H9 (cell line): ENCODE results near the gene NTRK2. TPM values are rescaled to one million over a fixed set of nuclear protein-coding genes. Genes with fewer than 3 reads are reported as not detected.

Experiments
- DNase-seq: peaks from one replicate; pipeline ENCODE4 v3.0.0-alpha.2; 2017
- H2AFZ ChIP-seq: one replicate; pipeline ENCODE4 v1.6.1; 2013; ENCODE audit warnings: mild to moderate bottlenecking, low read length, control low read depth, moderate library complexity
- H2AK5ac ChIP-seq: 2 replicates; pipeline ENCODE4 v1.6.1; 2013; ENCODE audit warnings: low read length, control low read depth, mixed read lengths; ENCODE audit not compliant: insufficient read length
- H2BK120ac ChIP-seq: one replicate; pipeline ENCODE4 v1.6.1; 2013; ENCODE audit warnings: low read depth, mild to moderate bottlenecking, low read length, control low read depth, inconsistent platforms; ENCODE audit not compliant: poor library complexity, severe bottlenecking
- H2BK12ac ChIP-seq: 2 replicates; pipeline ENCODE4 v1.6.1; 2013; ENCODE audit warnings: low read length, control low read depth, mixed read lengths, low read depth; ENCODE audit not compliant: insufficient read length
- H2BK15ac ChIP-seq: 2 replicates; pipeline ENCODE4 v1.6.1; 2013; ENCODE audit warnings: low read depth, low read length, control low read depth
- H2BK20ac ChIP-seq: one replicate; pipeline ENCODE4 v1.6.1; 2013; ENCODE audit warnings: low read depth, mild to moderate bottlenecking, low read length, control low read depth, inconsistent platforms; ENCODE audit not compliant: poor library complexity, severe bottlenecking
- H2BK5ac ChIP-seq: 2 replicates; pipeline ENCODE4 v1.6.1; 2013; ENCODE audit warnings: low read length, control low read depth, mixed read lengths; ENCODE audit not compliant: insufficient read length
- H3K14ac ChIP-seq: 2 replicates; pipeline ENCODE4 v1.6.1; 2013; ENCODE audit warnings: low read length, control low read depth; ENCODE audit not compliant: insufficient read depth
- H3K18ac ChIP-seq: 2 replicates; pipeline ENCODE4 v1.6.1; 2013; ENCODE audit warnings: low read depth, mild to moderate bottlenecking, mixed read lengths, low read length, control low read depth; ENCODE audit not compliant: insufficient read length
- H3K23ac ChIP-seq: 2 replicates; pipeline ENCODE4 v1.6.1; 2013; ENCODE audit warnings: low read length, control low read depth, mixed read lengths, low read depth; ENCODE audit not compliant: insufficient read length
- H3K23me2 ChIP-seq: 2 replicates; pipeline ENCODE4 v1.6.1; 2013; ENCODE audit warnings: low read depth, mild to moderate bottlenecking, mixed read lengths, low read length, control low read depth; ENCODE audit not compliant: insufficient read length, poor library complexity, severe bottlenecking
- H3K27ac ChIP-seq: 2 replicates; pipeline ENCODE4 v1.5.1; 2013; ENCODE audit warnings: low read length, control low read depth, mixed read lengths, low read depth; ENCODE audit not compliant: insufficient read length
- H3K27me3 ChIP-seq: 2 replicates; pipeline ENCODE4 v1.6.1; 2013; ENCODE audit warnings: low read length, control low read depth, inconsistent platforms; ENCODE audit not compliant: insufficient read depth
- H3K4ac ChIP-seq: 2 replicates; pipeline ENCODE4 v1.6.1; 2013; ENCODE audit warnings: low read depth, mild to moderate bottlenecking, control low read depth, inconsistent platforms, low read length, moderate library complexity
- H3K4me1 ChIP-seq: 2 replicates; pipeline ENCODE4 v1.6.1; 2013; ENCODE audit warnings: low read length, control low read depth, inconsistent platforms; ENCODE audit not compliant: insufficient read depth
- H3K4me2 ChIP-seq: 2 replicates; pipeline ENCODE4 v1.6.1; 2013; ENCODE audit warnings: low read length, control low read depth, mixed read lengths; ENCODE audit not compliant: insufficient read length, insufficient read depth
- H3K56ac ChIP-seq: 2 replicates; pipeline ENCODE4 v1.6.1; 2013; ENCODE audit warnings: low read depth, mild to moderate bottlenecking, mixed read lengths, low read length, control low read depth; ENCODE audit not compliant: insufficient read length
- H3K79me1 ChIP-seq: 2 replicates; pipeline ENCODE4 v1.6.1; 2013; ENCODE audit warnings: low read depth, mild to moderate bottlenecking, moderate library complexity, low read length, control low read depth, inconsistent platforms; ENCODE audit not compliant: insufficient read depth, poor library complexity, severe bottlenecking
- H3K79me2 ChIP-seq: 2 replicates; pipeline ENCODE4 v1.6.1; 2013; ENCODE audit warnings: low read length, control low read depth, inconsistent platforms; ENCODE audit not compliant: insufficient read depth
- H3K9ac ChIP-seq: 2 replicates; pipeline ENCODE4 v1.6.1; 2013; ENCODE audit warnings: low read length, control low read depth, mixed read lengths; ENCODE audit not compliant: insufficient read length; ENCODE audit errors: extremely low read depth
- H3K9me3 ChIP-seq: one replicate; pipeline ENCODE4 v1.6.1; 2013; ENCODE audit warnings: low read depth, low read length, inconsistent platforms; ENCODE audit not compliant: control insufficient read depth
- H3T11ph ChIP-seq: one replicate; pipeline ENCODE4 v1.6.1; 2013; ENCODE audit warnings: mild to moderate bottlenecking, low read length, control low read depth, inconsistent platforms
- H4K20me1 ChIP-seq: one replicate; pipeline ENCODE4 v1.6.1; 2013; ENCODE audit not compliant: control insufficient read depth, insufficient read length, insufficient read depth
- H4K5ac ChIP-seq: 2 replicates; pipeline ENCODE4 v1.6.1; 2013; ENCODE audit warnings: low read depth, mild to moderate bottlenecking, mixed read lengths, low read length, control low read depth; ENCODE audit not compliant: insufficient read length
- H4K8ac ChIP-seq: replicated peaks from 2 replicates; pipeline ENCODE4 v1.6.1; 2013; ENCODE audit warnings: low read length, control low read depth, mixed read lengths, low read depth; ENCODE audit not compliant: insufficient read length
- H4K91ac ChIP-seq: 2 replicates; pipeline ENCODE4 v1.6.1; 2013; ENCODE audit warnings: low read depth, mild to moderate bottlenecking, moderate library complexity, mixed read lengths, low read length, control low read depth; ENCODE audit not compliant: insufficient read length
- H3K27ac Mint-ChIP-seq, 3 experiments: 2 replicates in 2 of 3; 3 replicates in 1 of 3; pipeline ENCODE4 v1.8.0; 2020 to 2021; ENCODE audit warnings: mixed read lengths in 3 of 3, mild to moderate bottlenecking in 1 of 3, moderate library complexity in 1 of 3
- H3K27me3 Mint-ChIP-seq: 2 replicates; pipeline ENCODE4 v1.8.0; 2021; ENCODE audit warnings: low read depth, mild to moderate bottlenecking, moderate library complexity, mixed read lengths
- H3K36me3 Mint-ChIP-seq, 3 experiments: 2 replicates in 2 of 3; 3 replicates in 1 of 3; pipeline ENCODE4 v1.8.0; 2020 to 2021; ENCODE audit warnings: low read depth in 3 of 3, mixed read lengths in 3 of 3; ENCODE audit not compliant: insufficient read depth in 1 of 3
- H3K4me1 Mint-ChIP-seq, 2 experiments: 2 replicates each; pipeline ENCODE4 v1.8.0; 2020; ENCODE audit warnings: mixed read lengths in 2 of 2
- H3K4me3 Mint-ChIP-seq, 2 experiments: 2 replicates in 1 of 2; 3 replicates in 1 of 2; pipeline ENCODE4 v1.8.0; 2020 to 2021; ENCODE audit warnings: mild to moderate bottlenecking in 2 of 2, mixed read lengths in 2 of 2, moderate library complexity in 1 of 2
- H3K9me3 Mint-ChIP-seq, 2 experiments: 2 replicates in 1 of 2; 3 replicates in 1 of 2; pipeline ENCODE4 v1.8.0; 2020; ENCODE audit warnings: mild to moderate bottlenecking in 2 of 2, mixed read lengths in 2 of 2, moderate library complexity in 1 of 2
- WGBS: extraction: QIAGEN DNeasy Blood & Tissue Kit; methylation state at CpG from one replicate; pipeline ENCODE4 v1.1.7; 2013; ENCODE audit warnings: missing lambda C conversion rate, low lambda C conversion rate, mixed read lengths; ENCODE audit not compliant: insufficient read length; ENCODE audit errors: extremely low coverage; 5-methylcytosine and 5-hydroxymethylcytosine counted together
- total RNA-seq: library from RNA; stranded (reverse); gene quantifications from 2 replicates; pipeline ENCODE4 v1.2.1, GENCODE V29; 2021
- TF ChIP-seq, protein P1 (sequence below): fragments of 200-600 bp; sonication (generic); conservative IDR thresholded peaks from 3 replicates; pipeline ENCODE4 v1.8.0; 2021; ENCODE audit warnings: antibody characterized with exemption, mild to moderate bottlenecking

Gene NTRK2
- total RNA-seq, 1 experiment from 2014 or later = 0.02 TPM

DNA sequence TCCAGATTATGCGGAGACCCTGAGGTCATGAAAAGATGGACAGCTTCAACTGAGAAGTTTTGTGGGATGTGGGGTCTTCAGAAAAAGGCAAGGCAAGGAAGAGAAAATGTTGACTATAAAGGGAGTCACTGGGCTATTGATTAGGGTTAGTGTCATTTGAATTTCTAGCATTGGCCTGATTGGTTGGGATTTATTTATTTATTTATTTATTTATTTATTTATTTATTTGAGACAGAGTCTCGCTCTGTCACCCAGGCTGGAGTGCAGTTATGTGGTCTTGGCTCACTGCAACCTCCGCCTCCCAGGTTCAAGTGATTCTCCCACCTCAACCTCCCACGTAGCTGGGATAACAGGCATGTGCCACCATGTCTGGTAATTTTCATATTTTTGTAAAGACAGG, 279.7 kb downstream of the NTRK2 start:
- H3K9me3 Mint-ChIP-seq = no peaks in the 10 kb centered on the region
- H4K8ac ChIP-seq = no peak overlapping the region
- H3K79me1 ChIP-seq = no peaks in the 10 kb centered on the region
- H4K91ac ChIP-seq = no peak overlapping the region
- no peak overlapping the region for H2BK5ac ChIP-seq
- H2BK20ac ChIP-seq = no peak overlapping the region
- H4K20me1 ChIP-seq = no peaks in the 10 kb centered on the region
- H3K9ac ChIP-seq = no peak overlapping the region
- H3K27ac Mint-ChIP-seq = no peak overlapping the region
- no peaks in the 10 kb centered on the region for H3K27me3 ChIP-seq
- H3K4me1 Mint-ChIP-seq = peaks cover 11 to 22% of the 10 kb centered on the region in 2 experiments
- no peak overlapping the region for H3K27ac ChIP-seq
- no peak overlapping the region for H3K4ac ChIP-seq
- H2AFZ ChIP-seq = no peak overlapping the region
- no peak for DNase-seq
- no peak overlapping the region for H4K5ac ChIP-seq
- no peak overlapping the region for H3K18ac ChIP-seq
- H3K56ac ChIP-seq = no peak overlapping the region
- no peak overlapping the region for H3K4me3 Mint-ChIP-seq
- TF ChIP-seq, protein P1, sequence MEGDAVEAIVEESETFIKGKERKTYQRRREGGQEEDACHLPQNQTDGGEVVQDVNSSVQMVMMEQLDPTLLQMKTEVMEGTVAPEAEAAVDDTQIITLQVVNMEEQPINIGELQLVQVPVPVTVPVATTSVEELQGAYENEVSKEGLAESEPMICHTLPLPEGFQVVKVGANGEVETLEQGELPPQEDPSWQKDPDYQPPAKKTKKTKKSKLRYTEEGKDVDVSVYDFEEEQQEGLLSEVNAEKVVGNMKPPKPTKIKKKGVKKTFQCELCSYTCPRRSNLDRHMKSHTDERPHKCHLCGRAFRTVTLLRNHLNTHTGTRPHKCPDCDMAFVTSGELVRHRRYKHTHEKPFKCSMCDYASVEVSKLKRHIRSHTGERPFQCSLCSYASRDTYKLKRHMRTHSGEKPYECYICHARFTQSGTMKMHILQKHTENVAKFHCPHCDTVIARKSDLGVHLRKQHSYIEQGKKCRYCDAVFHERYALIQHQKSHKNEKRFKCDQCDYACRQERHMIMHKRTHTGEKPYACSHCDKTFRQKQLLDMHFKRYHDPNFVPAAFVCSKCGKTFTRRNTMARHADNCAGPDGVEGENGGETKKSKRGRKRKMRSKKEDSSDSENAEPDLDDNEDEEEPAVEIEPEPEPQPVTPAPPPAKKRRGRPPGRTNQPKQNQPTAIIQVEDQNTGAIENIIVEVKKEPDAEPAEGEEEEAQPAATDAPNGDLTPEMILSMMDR = no peak
- H3T11ph ChIP-seq = no peak overlapping the region
- H2BK15ac ChIP-seq = no peak overlapping the region
- H3K23ac ChIP-seq = no peak overlapping the region
- H3K27me3 Mint-ChIP-seq = peaks cover 10% of the 10 kb centered on the region
- no peaks in the 10 kb centered on the region for H3K79me2 ChIP-seq
- no peak overlapping the region for H2BK12ac ChIP-seq
- no peaks in the 10 kb centered on the region for H3K36me3 Mint-ChIP-seq
- H2BK120ac ChIP-seq = no peak overlapping the region
- no peak overlapping the region for H3K14ac ChIP-seq
- no peaks in the 10 kb centered on the region for H3K4me1 ChIP-seq
- no peak overlapping the region for H3K4me2 ChIP-seq
- no CpG with 5 or more reads among the region's 4 CpGs for WGBS
- no peaks in the 10 kb centered on the region for H3K9me3 ChIP-seq
- no peak overlapping the region for H2AK5ac ChIP-seq
- no peaks in the 10 kb centered on the region for H3K23me2 ChIP-seq
